SK-N-SH (cell line): Measurements from ENCODE around the gene AMFR. TPM values are rescaled to one million over a fixed set of nuclear protein-coding genes. Genes with fewer than 3 reads are reported as not detected.

Experiments used
- CTCF ChIA-PET: fragments of 300-600, 350-600 bp; formaldehyde crosslinking; extraction: SDS; loops from one replicate; lab custom pipeline; 2021; lab: Yijun Ruan, JAX
- POLR2A ChIA-PET: fragments of 350-600 bp; sonication (Branson Sonifier 250); formaldehyde crosslinking; extraction: SDS; loops from one replicate; lab custom pipeline; 2020; ENCODE audit warnings: antibody characterized with exemption, inconsistent platforms; lab: Yijun Ruan, JAX
- DNase-seq: peaks from one replicate; pipeline ENCODE4 v3.0.0; 2012
- H2AFZ ChIP-seq: fragments of 200-600 bp; sonication (generic); 2 replicates; pipeline ENCODE4 v1.8.1; 2016; ENCODE audit warnings: antibody characterized with exemption, mild to moderate bottlenecking, low read depth
- H3F3A ChIP-seq: fragments of 200-600 bp; sonication (generic); replicated peaks from 2 replicates; pipeline ENCODE3; 2016; ENCODE audit warnings: antibody characterized with exemption, mild to moderate bottlenecking; ENCODE audit not compliant: insufficient read depth
- H3K27ac ChIP-seq, 2 experiments: fragments of 200-500 bp in 1 of 2; fragments of 200-600 bp in 1 of 2; sonication (Bioruptor generic) in 1 of 2; sonication (generic), shearing (Covaris generic) in 1 of 2; 2 replicates each; pipeline versions ENCODE4 v1.5.1 to v1.6.1; 2014 to 2016; ENCODE audit warnings: low read depth in 2 of 2, inconsistent platforms in 1 of 2, low read length in 1 of 2, mild to moderate bottlenecking in 1 of 2, mixed read lengths in 1 of 2
- H3K27me3 ChIP-seq: fragments of 200-600 bp; sonication (generic), shearing (Covaris generic); 2 replicates; pipeline ENCODE4 v1.6.1; 2016; ENCODE audit warnings: mixed run types; ENCODE audit not compliant: insufficient read depth
- H3K36me3 ChIP-seq, 2 experiments: fragments of 200-500 bp in 1 of 2; fragments of 200-600 bp in 1 of 2; sonication (Bioruptor generic) in 1 of 2; sonication (generic) in 1 of 2; replicated peaks in 1 of 2; 2 replicates each; pipeline versions ENCODE3 to v1.5.1; 2014 to 2016; ENCODE audit warnings: low read length in 1 of 2, mild to moderate bottlenecking in 1 of 2; ENCODE audit not compliant: insufficient read depth in 2 of 2, control insufficient read depth in 1 of 2
- H3K4me1 ChIP-seq, 2 experiments: fragments of 200-500 bp in 1 of 2; fragments of 200-600 bp in 1 of 2; sonication (Bioruptor generic) in 1 of 2; sonication (generic), shearing (Covaris generic) in 1 of 2; 2 replicates each; pipeline versions ENCODE4 v1.5.1 to v1.6.1; 2014 to 2016; ENCODE audit warnings: low read depth in 1 of 2, low read length in 1 of 2, mixed run types in 1 of 2; ENCODE audit not compliant: insufficient read depth in 2 of 2, control insufficient read depth in 1 of 2
- H3K4me2 ChIP-seq: fragments of 200-600 bp; sonication (generic), shearing (Covaris generic); 2 replicates; pipeline ENCODE4 v1.6.1; 2017; ENCODE audit warnings: mixed run types
- H3K4me3 ChIP-seq, 2 experiments: fragments of 200-500 bp in 1 of 2; fragments of 200-600 bp in 1 of 2; sonication (Bioruptor generic) in 1 of 2; sonication (generic), shearing (Covaris generic) in 1 of 2; 2 replicates each; pipeline versions ENCODE4 v1.5.1 to v1.8.1; 2014 to 2016; ENCODE audit warnings: low read depth in 2 of 2, inconsistent platforms in 1 of 2, low read length in 1 of 2, mild to moderate bottlenecking in 1 of 2, mixed read lengths in 1 of 2, moderate library complexity in 1 of 2
- H3K79me2 ChIP-seq: fragments of 200-600 bp; sonication (generic); 2 replicates; pipeline ENCODE4 v1.8.1; 2017; ENCODE audit warnings: mild to moderate bottlenecking; ENCODE audit not compliant: insufficient read depth
- H3K9ac ChIP-seq: fragments of 200-600 bp; sonication (generic); 2 replicates; pipeline ENCODE4 v1.6.1; 2017; ENCODE audit warnings: mixed run types
- H3K9me2 ChIP-seq: fragments of 200-600 bp; sonication (generic); 2 replicates; pipeline ENCODE4 v1.6.1; 2017; ENCODE audit warnings: mixed run types
- H3K9me3 ChIP-seq: fragments of 200-600 bp; sonication (generic); 2 replicates; pipeline ENCODE4 v1.6.1; 2017; ENCODE audit warnings: mixed run types, mild to moderate bottlenecking, moderate library complexity
- H4K20me1 ChIP-seq: fragments of 200-600 bp; sonication (generic); 2 replicates; pipeline ENCODE4 v1.6.1; 2017; ENCODE audit warnings: mild to moderate bottlenecking, mixed run types; ENCODE audit not compliant: insufficient read depth
- CHD2 ChIP-seq: fragments of 150-350 bp; IDR thresholded peaks from 2 replicates; pipeline ENCODE4 v1.6.1; 2018; ENCODE audit warnings: low read length; ENCODE audit not compliant: partially characterized antibody
- GABPA ChIP-seq: IDR thresholded peaks from 2 replicates; pipeline ENCODE4 v1.4.0; 2012; ENCODE audit warnings: low read depth, mild to moderate bottlenecking
- GATA2 ChIP-seq: sonication (generic); formaldehyde crosslinking; IDR thresholded peaks from 2 replicates; pipeline ENCODE4 v1.5.0; 2020; ENCODE audit warnings: mild to moderate bottlenecking, missing genetic modification reagents
- JUND ChIP-seq: IDR thresholded peaks from 2 replicates; pipeline ENCODE4 v1.4.0; 2012
- SIN3A ChIP-seq: IDR thresholded peaks from 2 replicates; pipeline ENCODE4 v1.6.1; 2012; ENCODE audit warnings: low read depth, mild to moderate bottlenecking, low read length, moderate library complexity, borderline replicate concordance
- SMC3 ChIP-seq: IDR thresholded peaks from 2 replicates; pipeline ENCODE4 v1.6.1; 2012; ENCODE audit warnings: low read depth, low read length, improper control_type of control experiment
- WGBS: methylation state at CpG from one replicate; pipeline ENCODE4 v1.1.6; 2017; ENCODE audit warnings: low lambda C conversion rate; 5-methylcytosine and 5-hydroxymethylcytosine counted together
- polyA plus RNA-seq, 3 experiments: library from polyadenylated mRNA; depleted of rRNA; stranded (reverse); fragments of >200 nt; gene quantifications; 2 replicates each; pipeline ENCODE4 v1.2.3, GENCODE V29; 2012
- TF ChIP-seq, protein P1 (sequence below): IDR thresholded peaks from 2 replicates; pipeline ENCODE4 v1.6.1; 2012; ENCODE audit warnings: mild to moderate bottlenecking, low read depth, low read length, moderate library complexity

The AMFR gene
- polyA plus RNA-seq, 1 of the 3 experiments (the other 2 are of a cell fraction) = 65.3 TPM

DNA sequence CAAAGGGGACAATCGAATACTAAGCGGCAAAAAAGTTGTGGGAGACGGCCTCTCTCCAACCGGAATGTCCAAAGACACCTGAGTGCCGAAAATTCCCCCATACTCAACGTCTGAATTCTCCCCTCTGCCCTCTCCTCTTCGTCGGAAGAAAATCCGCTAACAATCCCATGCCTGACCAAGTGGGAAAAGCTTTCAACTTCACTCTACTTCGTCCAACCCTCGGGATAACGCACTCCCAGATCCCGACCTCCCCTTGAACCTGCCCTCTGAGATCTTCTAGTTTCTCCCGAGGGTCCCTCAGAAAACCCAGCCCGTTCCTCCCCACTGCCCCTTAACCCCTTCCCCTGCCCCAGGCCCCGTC, 961 bp downstream of the AMFR start:
- H2AFZ ChIP-seq = no peak overlapping the region
- DNase-seq = no peak
- POLR2A ChIA-PET = no interaction called here
- H4K20me1 ChIP-seq = peaks cover 48% of the 10 kb centered on the region
- H3K79me2 ChIP-seq = peaks cover 57% of the 10 kb centered on the region
- peak overlapping the region; percentile 92 for H3K9ac ChIP-seq
- H3K9me2 ChIP-seq = no peaks in the 10 kb centered on the region
- H3K9me3 ChIP-seq = peaks cover 5% of the 10 kb centered on the region; the same call in 1 of the 2 replicates
- H3F3A ChIP-seq = peaks cover 28% of the 10 kb centered on the region
- TF ChIP-seq SMC3 (no peak), JUND (no peak), SIN3A (no peak), GABPA (no peak), CHD2 (no peak)
- TF ChIP-seq, all 33 proteins: peak for 0
- CTCF ChIA-PET = no interaction called here
- 2% methylated on average over 16 of the region's 16 CpGs for WGBS
- Histone ChIP-seq H3K4me1 (peaks cover 0 to 9% of the 10 kb centered on the region in 2 experiments; a peak in 3 of 4 replicates), H3K36me3 (peaks cover 0 to 12% of the 10 kb centered on the region in 2 experiments), H3K4me3 (peak overlapping the region; percentile 80 to 93), H3K27ac (no peak overlapping the region; a peak in 1 of 4 replicates), H3K27me3 (no peaks in the 10 kb centered on the region), H3K4me2 (peak overlapping the region; percentile 83)

DNA sequence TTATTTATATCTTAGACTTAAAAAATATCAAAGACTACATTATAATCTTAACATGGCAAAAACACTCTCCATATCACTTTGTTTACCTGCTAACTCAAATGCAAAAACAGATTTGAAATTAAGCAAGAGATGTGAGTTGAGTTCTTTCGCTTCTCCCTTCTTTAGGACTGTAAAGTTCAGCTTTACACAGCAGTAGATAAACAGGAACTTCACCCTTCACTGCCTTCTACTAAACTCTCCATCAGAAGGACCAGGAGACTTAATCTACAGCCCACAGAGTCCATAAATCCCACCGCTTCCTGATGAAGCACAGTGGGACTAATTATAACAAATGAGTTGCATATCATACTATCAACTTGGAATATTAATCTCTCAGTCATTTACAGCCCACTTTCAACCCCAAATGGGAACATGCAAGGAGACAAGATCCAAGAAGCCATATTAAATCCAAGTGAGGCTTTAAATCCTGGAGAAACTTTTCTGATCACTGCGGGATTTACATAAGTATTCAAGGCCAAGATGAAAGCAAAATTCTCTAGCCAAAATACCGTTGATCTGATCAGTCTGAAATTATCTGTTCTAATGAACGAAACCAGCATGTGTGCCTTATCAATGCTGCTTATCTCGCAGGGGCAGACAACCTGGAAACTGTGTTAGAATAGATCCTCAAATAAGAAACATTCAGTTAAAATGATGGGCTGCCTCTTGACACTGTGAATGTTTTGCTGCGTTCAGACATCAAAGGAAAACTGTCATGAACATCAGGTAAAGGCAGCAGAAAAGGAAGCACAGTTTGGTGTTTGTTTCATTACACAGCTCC, 1.6 kb downstream of the AMFR start:
- Histone ChIP-seq H3K36me3 (peaks cover 0 to 6% of the 10 kb centered on the region in 2 experiments), H3K9me3 (peaks cover 5% of the 10 kb centered on the region; the same call in 1 of the 2 replicates), H3K4me1 (peaks cover 0 to 9% of the 10 kb centered on the region in 2 experiments; a peak in 3 of 4 replicates), H4K20me1 (peaks cover 54% of the 10 kb centered on the region), H3K27ac (no peak overlapping the region; a peak in 1 of 4 replicates), H3F3A (peaks cover 28% of the 10 kb centered on the region), H3K27me3 (no peaks in the 10 kb centered on the region), H3K79me2 (peaks cover 63% of the 10 kb centered on the region), H2AFZ (no peak overlapping the region), H3K4me3 (peak overlapping the region; percentile 80 to 93), H3K9ac (peak overlapping the region; percentile 92), H3K4me2 (peak overlapping the region; percentile 83), H3K9me2 (no peaks in the 10 kb centered on the region)
- 32% methylated on average over 7 of the region's 7 CpGs for WGBS
- CTCF ChIA-PET = no interaction called here
- peak; percentile 38 for TF ChIP-seq GATA2 (CRISPR knock-in tag)
- TF ChIP-seq, protein P1, sequence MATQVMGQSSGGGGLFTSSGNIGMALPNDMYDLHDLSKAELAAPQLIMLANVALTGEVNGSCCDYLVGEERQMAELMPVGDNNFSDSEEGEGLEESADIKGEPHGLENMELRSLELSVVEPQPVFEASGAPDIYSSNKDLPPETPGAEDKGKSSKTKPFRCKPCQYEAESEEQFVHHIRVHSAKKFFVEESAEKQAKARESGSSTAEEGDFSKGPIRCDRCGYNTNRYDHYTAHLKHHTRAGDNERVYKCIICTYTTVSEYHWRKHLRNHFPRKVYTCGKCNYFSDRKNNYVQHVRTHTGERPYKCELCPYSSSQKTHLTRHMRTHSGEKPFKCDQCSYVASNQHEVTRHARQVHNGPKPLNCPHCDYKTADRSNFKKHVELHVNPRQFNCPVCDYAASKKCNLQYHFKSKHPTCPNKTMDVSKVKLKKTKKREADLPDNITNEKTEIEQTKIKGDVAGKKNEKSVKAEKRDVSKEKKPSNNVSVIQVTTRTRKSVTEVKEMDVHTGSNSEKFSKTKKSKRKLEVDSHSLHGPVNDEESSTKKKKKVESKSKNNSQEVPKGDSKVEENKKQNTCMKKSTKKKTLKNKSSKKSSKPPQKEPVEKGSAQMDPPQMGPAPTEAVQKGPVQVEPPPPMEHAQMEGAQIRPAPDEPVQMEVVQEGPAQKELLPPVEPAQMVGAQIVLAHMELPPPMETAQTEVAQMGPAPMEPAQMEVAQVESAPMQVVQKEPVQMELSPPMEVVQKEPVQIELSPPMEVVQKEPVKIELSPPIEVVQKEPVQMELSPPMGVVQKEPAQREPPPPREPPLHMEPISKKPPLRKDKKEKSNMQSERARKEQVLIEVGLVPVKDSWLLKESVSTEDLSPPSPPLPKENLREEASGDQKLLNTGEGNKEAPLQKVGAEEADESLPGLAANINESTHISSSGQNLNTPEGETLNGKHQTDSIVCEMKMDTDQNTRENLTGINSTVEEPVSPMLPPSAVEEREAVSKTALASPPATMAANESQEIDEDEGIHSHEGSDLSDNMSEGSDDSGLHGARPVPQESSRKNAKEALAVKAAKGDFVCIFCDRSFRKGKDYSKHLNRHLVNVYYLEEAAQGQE = no peak
- TF ChIP-seq, all 33 proteins: peak for 1
- peak; percentile 11 for DNase-seq
- POLR2A ChIA-PET = no interaction called here
